Measurements from ENCODE around the gene CCDC106.

The CCDC106 gene

GRCh38 chr19:55674459-55674840, 26.4 kb downstream of the CCDC106 start:
- DNase-seq (ENCODE audit: low spot score), result no peak
- Histone ChIP-seq H3K27ac (peak overlapping the region; percentile 19 to 98), H3K4me3 (peak overlapping the region; percentile 99)
- TF ChIP-seq CTCF (IDR thresholded peaks at IDR 0.05), result no peak

GRCh38 chr19:55674841-55675660, 27.0 kb downstream of the CCDC106 start, which contains the start of gene EPN1:
TSS of gene EPN1 (plus strand) at chr19:55675226. CDS start at chr19:55678628, 3,402 bp downstream.
- Histone ChIP-seq H3K27ac (peak within 1 kb of the TSS; percentile 82 to 98), H3K4me3 (peak within 1 kb of the TSS; percentile 99)
- peak; percentile 96 for DNase-seq (ENCODE audit: low spot score)
- no peak for TF ChIP-seq CTCF (IDR thresholded peaks at IDR 0.05)

GRCh38 chr19:55675661-55676354, 27.8 kb downstream of the CCDC106 start:
- no peak for TF ChIP-seq CTCF (IDR thresholded peaks at IDR 0.05)
- peak overlapping the region; percentile 82 to 98 for H3K27ac ChIP-seq
- no peak for DNase-seq (ENCODE audit: low spot score)
- peak overlapping the region; percentile 99 for H3K4me3 ChIP-seq

DNA sequence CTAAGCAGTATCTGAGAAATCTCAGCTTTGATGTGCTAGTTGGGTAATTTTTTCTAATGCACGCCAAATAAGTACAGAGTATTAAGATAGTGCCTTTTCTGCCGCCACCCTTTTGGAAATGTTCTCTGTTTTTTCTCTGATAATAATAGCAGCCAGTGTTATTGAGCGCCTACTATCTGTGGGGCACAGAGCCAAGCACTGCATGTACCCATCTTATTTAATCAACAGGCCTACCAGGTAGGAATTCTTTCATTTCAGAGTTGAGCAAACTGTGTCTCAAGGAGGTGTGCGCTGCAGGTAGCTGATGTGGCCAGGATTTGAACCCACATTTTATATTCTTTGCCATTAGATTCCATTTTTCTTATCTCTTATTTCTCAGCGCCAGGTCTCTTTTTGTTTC, 28.4 kb downstream of the CCDC106 start:
- H3K27ac ChIP-seq, result no peak overlapping the region
- no peak for TF ChIP-seq CTCF (IDR thresholded peaks at IDR 0.05)
- peak overlapping the region; percentile 99 for H3K4me3 ChIP-seq
- no peak for DNase-seq (ENCODE audit: low spot score)

DNA sequence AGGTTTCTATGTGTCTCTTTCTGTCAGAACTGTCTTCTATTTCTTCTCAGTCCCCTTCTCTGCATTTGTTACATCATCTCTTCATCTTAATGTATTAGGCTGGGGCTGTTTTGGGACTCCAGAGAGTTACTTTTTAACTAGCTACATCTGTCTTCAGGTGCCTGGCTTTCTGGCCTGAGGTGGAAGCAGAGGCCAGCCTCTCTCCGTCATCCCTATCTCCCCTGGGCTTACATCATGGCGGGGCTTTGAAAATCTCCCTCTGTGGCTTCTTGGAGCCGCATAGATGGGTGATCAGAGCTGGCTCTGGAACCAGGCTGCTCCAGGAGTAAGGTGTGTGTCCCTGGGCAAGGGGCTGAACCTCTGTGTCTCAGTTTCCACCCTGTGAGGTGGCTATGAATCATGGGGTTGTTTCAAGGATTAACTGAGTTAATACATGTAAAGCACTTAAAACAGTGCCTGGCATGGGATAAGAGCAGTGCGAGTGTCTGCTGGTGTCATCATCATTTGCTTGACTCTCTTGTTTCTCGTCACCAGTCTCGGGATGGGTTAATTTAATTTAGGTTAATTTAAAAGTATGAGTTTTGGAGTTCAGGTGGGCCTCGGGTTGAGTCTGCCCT, 29.0 kb downstream of the CCDC106 start:
- DNase-seq (ENCODE audit: low spot score), result no peak
- H3K27ac ChIP-seq, result peak overlapping the region in 1 of 2 donors; percentile 42
- no peak for TF ChIP-seq CTCF (IDR thresholded peaks at IDR 0.05)
- H3K4me3 ChIP-seq, result peak overlapping the region; percentile 99

DNA sequence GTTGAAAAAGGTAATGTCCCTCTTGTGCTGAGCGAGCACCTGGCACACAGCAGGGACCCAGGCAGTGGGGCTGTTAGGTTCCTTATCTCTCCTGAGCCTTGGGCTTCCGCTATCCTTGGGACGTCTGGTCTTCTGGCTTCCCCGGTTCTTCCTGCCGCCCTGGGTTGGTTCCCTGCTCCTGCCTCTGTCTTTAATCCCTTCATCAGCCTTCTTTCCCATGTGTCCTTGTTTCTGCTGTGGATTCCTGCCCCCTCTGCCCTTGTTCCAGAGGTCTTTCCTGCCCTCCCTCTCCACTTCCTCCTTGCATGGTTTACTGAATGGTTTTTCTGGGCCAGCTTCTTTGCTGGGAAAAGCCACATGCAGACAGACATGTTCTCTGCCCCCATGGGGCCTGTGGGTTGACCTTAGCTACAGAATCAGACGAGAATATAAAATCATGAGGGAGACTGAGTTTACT, 29.6 kb downstream of the CCDC106 start:
- no peak for TF ChIP-seq CTCF (IDR thresholded peaks at IDR 0.05)
- no peak for DNase-seq (ENCODE audit: low spot score)
- H3K4me3 ChIP-seq, result peak overlapping the region; percentile 99

More for the DNA sequence above, 29.6 kb downstream of the CCDC106 start:
- peak overlapping the region in 1 of 2 donors; percentile 57 for H3K27ac ChIP-seq

Measured in coronary artery (tissue), 2 donors.